ENCODE measurements around the gene MARCHF10. TPM values are rescaled to one million over a fixed set of nuclear protein-coding genes. Genes with fewer than 3 reads are reported as not detected.
A peak's percentile ranks its signal among the peaks of the same experiment; 100 is the strongest.

Gene MARCHF10
- total and polyA plus RNA-seq, 8 donors, result 0.52 to 3.6 (median 1.8) TPM

GRCh38 chr17:62670202-62670821 lies 137.8 kb downstream of the MARCHF10 start:
- DNase-seq (no peak), ATAC-seq (no peak)
- Histone ChIP-seq H3K9me3 (no peaks in the 10 kb centered on the region), H3K27ac (no peak overlapping the region), H3K4me1 (peaks cover 0 to 5% of the 10 kb centered on the region in 2 donors), H3K27me3 (no peaks in the 10 kb centered on the region), H3K36me3 (peaks cover 0 to 16% of the 10 kb centered on the region in 2 donors), H3K4me3 (no peak overlapping the region)
- TF ChIP-seq, protein P1, sequence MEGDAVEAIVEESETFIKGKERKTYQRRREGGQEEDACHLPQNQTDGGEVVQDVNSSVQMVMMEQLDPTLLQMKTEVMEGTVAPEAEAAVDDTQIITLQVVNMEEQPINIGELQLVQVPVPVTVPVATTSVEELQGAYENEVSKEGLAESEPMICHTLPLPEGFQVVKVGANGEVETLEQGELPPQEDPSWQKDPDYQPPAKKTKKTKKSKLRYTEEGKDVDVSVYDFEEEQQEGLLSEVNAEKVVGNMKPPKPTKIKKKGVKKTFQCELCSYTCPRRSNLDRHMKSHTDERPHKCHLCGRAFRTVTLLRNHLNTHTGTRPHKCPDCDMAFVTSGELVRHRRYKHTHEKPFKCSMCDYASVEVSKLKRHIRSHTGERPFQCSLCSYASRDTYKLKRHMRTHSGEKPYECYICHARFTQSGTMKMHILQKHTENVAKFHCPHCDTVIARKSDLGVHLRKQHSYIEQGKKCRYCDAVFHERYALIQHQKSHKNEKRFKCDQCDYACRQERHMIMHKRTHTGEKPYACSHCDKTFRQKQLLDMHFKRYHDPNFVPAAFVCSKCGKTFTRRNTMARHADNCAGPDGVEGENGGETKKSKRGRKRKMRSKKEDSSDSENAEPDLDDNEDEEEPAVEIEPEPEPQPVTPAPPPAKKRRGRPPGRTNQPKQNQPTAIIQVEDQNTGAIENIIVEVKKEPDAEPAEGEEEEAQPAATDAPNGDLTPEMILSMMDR (IDR thresholded peaks at IDR 0.05), result no peak
- intact Hi-C loops (cut with DNase I), result no loop called here

- TF ChIP-seq, protein P1 (IDR thresholded peaks at IDR 0.05), result no peak
- Histone ChIP-seq H3K27ac (no peak overlapping the region), H3K27me3 (no peaks in the 10 kb centered on the region), H3K36me3 (peaks cover 0 to 12% of the 10 kb centered on the region in 2 donors), H3K4me1 (no peaks in the 10 kb centered on the region), H3K9me3 (no peaks in the 10 kb centered on the region), H3K4me3 (no peak overlapping the region)
- no peak for ATAC-seq
- DNase-seq, result no peak
- intact Hi-C loops (cut with DNase I), result no loop called here
Measured at GRCh38 chr17:62668091-62668804, 139.9 kb downstream of the MARCHF10 start.

DNA sequence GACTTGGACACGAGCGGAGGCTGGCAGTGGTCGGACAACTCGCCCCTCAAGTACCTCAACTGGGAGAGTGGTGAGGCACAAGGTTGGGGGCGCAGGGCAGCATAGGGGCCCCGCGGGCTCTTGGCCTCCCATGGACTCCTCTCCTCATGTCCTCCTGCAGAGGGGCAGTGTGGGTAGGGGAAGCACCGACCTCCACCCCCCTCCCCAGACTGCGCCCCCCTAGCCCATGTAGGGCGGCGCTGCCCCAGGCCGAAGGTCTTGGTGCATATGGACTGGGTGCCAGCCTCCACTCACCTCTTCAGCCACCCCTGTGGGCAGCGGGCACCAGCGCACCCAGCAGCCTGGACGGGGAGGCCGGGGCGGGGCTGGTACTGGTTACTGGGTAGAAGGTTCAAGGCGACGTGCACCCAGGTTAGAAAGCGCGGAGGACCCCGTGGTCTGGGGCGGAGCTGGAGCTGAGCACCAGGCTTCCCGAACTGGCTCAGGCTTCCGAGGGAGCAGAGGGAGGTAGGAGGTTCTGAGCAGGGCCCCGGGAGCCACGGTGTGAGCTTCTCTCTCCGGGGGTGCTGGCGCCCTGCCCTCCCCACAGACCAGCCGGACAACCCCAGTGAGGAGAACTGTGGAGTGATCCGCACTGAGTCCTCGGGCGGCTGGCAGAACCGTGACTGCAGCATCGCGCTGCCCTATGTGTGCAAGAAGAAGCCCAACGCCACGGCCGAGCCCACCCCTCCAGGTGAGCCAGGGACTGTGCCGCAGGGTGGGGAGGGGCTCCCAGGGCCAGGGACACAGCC lies 141.1 kb downstream of the MARCHF10 start:
- H3K9me3 ChIP-seq, result no peaks in the 10 kb centered on the region
- TF ChIP-seq, protein P1 (IDR thresholded peaks at IDR 0.05), result no peak
- no peaks in the 10 kb centered on the region for H3K27me3 ChIP-seq
- H3K27ac ChIP-seq, result no peak overlapping the region
- no peak for ATAC-seq
- H3K4me3 ChIP-seq, result no peak overlapping the region
- no peaks in the 10 kb centered on the region for H3K4me1 ChIP-seq
- H3K36me3 ChIP-seq, result peaks cover 0 to 12% of the 10 kb centered on the region in 2 donors
- intact Hi-C loops (cut with DNase I), result no loop called here
- peak in 1 of 4 donors; percentile 79 for DNase-seq

DNA sequence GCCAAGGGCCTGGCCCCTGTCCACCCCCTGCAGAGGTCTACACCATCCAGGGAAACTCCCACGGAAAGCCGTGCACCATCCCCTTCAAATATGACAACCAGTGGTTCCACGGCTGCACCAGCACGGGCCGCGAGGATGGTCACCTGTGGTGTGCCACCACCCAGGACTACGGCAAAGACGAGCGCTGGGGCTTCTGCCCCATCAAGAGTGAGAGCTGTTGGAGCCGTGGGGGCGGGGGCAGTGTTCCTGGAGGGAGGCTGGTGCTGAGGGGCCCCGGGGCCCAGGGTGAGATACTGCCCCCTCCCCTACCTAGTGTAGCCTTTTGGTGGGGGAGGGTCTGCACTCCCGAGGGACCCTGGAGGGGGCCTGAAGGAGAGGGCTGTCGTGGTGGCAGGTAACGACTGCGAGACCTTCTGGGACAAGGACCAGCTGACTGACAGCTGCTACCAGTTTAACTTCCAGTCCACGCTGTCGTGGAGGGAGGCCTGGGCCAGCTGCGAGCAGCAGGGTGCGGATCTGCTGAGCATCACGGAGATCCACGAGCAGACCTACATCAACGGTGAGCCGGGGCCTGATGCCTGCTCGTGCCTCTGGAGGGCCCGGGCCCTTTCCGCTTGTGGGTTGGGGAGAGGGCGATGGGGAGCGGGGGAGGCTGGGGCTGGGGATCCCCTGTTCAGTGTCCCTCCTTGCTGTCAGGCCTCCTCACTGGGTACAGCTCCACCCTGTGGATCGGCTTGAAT lies 141.9 kb downstream of the MARCHF10 start:
- H3K4me1 ChIP-seq, result no peaks in the 10 kb centered on the region
- no peaks in the 10 kb centered on the region for H3K27me3 ChIP-seq
- no peaks in the 10 kb centered on the region for H3K9me3 ChIP-seq
- DNase-seq (no peak), ATAC-seq (no peak)
- H3K36me3 ChIP-seq, result peaks cover 0 to 12% of the 10 kb centered on the region in 2 donors
- intact Hi-C loops (cut with DNase I), result no loop called here
- no peak overlapping the region for H3K4me3 ChIP-seq
- H3K27ac ChIP-seq, result no peak overlapping the region
- TF ChIP-seq, protein P1 (IDR thresholded peaks at IDR 0.05), result no peak
